CD4-positive, alpha-beta T cell (primary cell): ENCODE data around the gene IGFBP2. TPM values are rescaled to one million over a fixed set of nuclear protein-coding genes. Genes with fewer than 3 reads are reported as not detected.

Source experiments
- ATAC-seq: fragments of 200-7000 bp; cut with Tn5 transposase; one replicate; pipeline ENCODE4 v1.10.0; 2022; ENCODE audit warnings: mild to moderate bottlenecking; ENCODE audit not compliant: poor library complexity
- CTCF ChIA-PET: fragments of 350-600 bp; sonication (Branson Sonifier 250); formaldehyde crosslinking; loops from one replicate; lab custom pipeline; 2021; ENCODE audit warnings: antibody characterized with exemption, inconsistent platforms; lab: Charles Lee
- POLR2A ChIA-PET: fragments of 350-600 bp; sonication (Branson Sonifier 250); formaldehyde crosslinking; loops from one replicate; lab custom pipeline; 2021; ENCODE audit warnings: antibody characterized with exemption, inconsistent platforms; lab: Charles Lee
- DNase-seq, 14 experiments: peaks; one replicate each; pipeline ENCODE4 v3.0.0-alpha.2; 2013 to 2020; ENCODE audit warnings: mixed read lengths in 2 of 14
- H3K27ac ChIP-seq, 2 donors: one replicate each; pipeline versions ENCODE4 v1.5.1 to v1.7.0; 2013; ENCODE audit warnings: low read length in 2 of 2, low read depth in 1 of 2, mild to moderate bottlenecking in 1 of 2
- H3K27me3 ChIP-seq, 2 experiments: 1 replicate in 1 of 2; 2 replicates in 1 of 2; pipeline versions ENCODE4 v1.6.1 to v1.7.0; 2013; ENCODE audit warnings: low read length in 2 of 2, control low read depth in 1 of 2, mild to moderate bottlenecking in 1 of 2, moderate library complexity in 1 of 2; ENCODE audit not compliant: insufficient read depth in 2 of 2, control insufficient read depth in 1 of 2
- H3K36me3 ChIP-seq: one replicate; pipeline ENCODE4 v1.6.1; 2013; ENCODE audit warnings: low read length, control low read depth; ENCODE audit not compliant: insufficient read depth
- H3K4me1 ChIP-seq: one replicate; pipeline ENCODE4 v1.6.1; 2013; ENCODE audit warnings: low read length, control low read depth; ENCODE audit not compliant: insufficient read depth
- H3K4me3 ChIP-seq: one replicate; pipeline ENCODE4 v1.5.1; 2013; ENCODE audit warnings: mild to moderate bottlenecking, low read length, moderate library complexity
- H3K9me3 ChIP-seq, 2 experiments: 1 replicate in 1 of 2; 2 replicates in 1 of 2; pipeline versions ENCODE4 v1.6.1 to v1.7.0; 2013; ENCODE audit warnings: low read length in 2 of 2, mild to moderate bottlenecking in 2 of 2, control low read depth in 1 of 2, moderate library complexity in 1 of 2; ENCODE audit not compliant: control insufficient read depth in 1 of 2, insufficient read depth in 1 of 2
- H3K27ac Mint-ChIP-seq: one replicate; pipeline ENCODE4 v1.8.0; 2020; ENCODE audit warnings: mixed read lengths
- H3K27me3 Mint-ChIP-seq: one replicate; pipeline ENCODE4 v1.8.0; 2021; ENCODE audit warnings: mixed read lengths
- H3K36me3 Mint-ChIP-seq: one replicate; pipeline ENCODE4 v1.8.0; 2021; ENCODE audit warnings: low read depth, mixed read lengths
- H3K4me1 Mint-ChIP-seq: one replicate; pipeline ENCODE4 v1.8.0; 2021; ENCODE audit warnings: low read depth, mixed read lengths
- H3K4me3 Mint-ChIP-seq: one replicate; pipeline ENCODE4 v1.8.0; 2020; ENCODE audit warnings: mild to moderate bottlenecking, mixed read lengths
- H3K9me3 Mint-ChIP-seq: one replicate; pipeline ENCODE4 v1.8.0; 2020; ENCODE audit warnings: mixed read lengths
- intact Hi-C, 2 experiments: fragments of 100-400 bp; cut with DNase I in 1 of 2; cut with micrococcal nuclease in 1 of 2; formaldehyde crosslinking; loops; one replicate each; pipeline versions ENCODE4 v1.15.1 to v1.9.0; 2023 to 2025; cut with DNase I, micrococcal nuclease
- total RNA-seq, 174 experiments: library from RNA in 2 of 174; stranded (reverse) in 2 of 174; gene quantifications; one replicate each; pipeline ENCODE4 v1.2.3 and lab custom pipeline; 2021 to 2026
- TF ChIP-seq, protein P1 (sequence below): fragments of 200-600 bp; IDR thresholded peaks from one replicate; pipeline ENCODE4 v1.8.0; 2022; ENCODE audit warnings: antibody characterized with exemption, mild to moderate bottlenecking

The IGFBP2 gene
- total RNA-seq, 2 experiments from 2014 or later = not detected

DNA sequence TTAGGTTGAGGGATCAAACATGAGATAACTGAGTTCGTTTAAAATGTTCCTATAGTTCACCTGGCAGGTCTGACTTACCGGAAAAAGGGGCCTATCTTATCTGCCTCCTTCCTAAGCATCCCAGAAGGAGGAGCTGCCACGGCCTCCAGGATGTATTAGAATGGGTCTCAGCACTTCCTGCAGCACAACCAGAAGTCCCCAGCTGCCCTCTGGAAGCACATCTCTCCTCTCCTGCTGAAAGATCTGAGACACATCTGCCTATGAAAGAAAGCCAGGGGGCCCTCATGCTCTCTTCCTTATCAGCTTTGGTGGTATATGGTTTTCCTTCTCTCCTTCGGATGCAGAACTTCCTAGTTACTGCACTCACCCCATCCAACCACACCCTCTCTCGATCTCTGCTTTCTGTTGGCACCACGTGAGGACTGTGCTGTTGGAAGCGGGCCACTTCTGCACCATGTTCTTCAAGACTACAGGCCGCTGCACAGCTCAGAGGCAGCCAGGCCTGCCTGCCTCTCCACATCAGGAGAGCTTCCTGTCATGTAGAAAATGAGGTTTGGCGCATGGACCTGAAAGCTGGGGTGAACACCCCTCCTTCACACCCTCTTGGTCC, 55.6 kb downstream of the IGFBP2 start:
- no peaks in the 10 kb centered on the region for H3K36me3 ChIP-seq
- no peak overlapping the region for H3K4me3 ChIP-seq
- ChIA-PET POLR2A (no interaction called here), CTCF (no interaction called here)
- peaks cover 27% of the 10 kb centered on the region for H3K4me1 ChIP-seq
- Mint-ChIP-seq H3K36me3 (no peaks in the 10 kb centered on the region), H3K4me3 (no peak overlapping the region), H3K27me3 (peaks cover 84% of the 10 kb centered on the region), H3K27ac (no peak overlapping the region), H3K4me1 (peaks cover 26% of the 10 kb centered on the region), H3K9me3 (no peaks in the 10 kb centered on the region)
- H3K27ac ChIP-seq = no peak overlapping the region
- no peaks in the 10 kb centered on the region for H3K9me3 ChIP-seq
- intact Hi-C loops = no loop called here
- ATAC-seq (no peak), DNase-seq (no peak)
- peaks cover 36 to 57% of the 10 kb centered on the region in 2 experiments for H3K27me3 ChIP-seq
- TF ChIP-seq, protein P1, sequence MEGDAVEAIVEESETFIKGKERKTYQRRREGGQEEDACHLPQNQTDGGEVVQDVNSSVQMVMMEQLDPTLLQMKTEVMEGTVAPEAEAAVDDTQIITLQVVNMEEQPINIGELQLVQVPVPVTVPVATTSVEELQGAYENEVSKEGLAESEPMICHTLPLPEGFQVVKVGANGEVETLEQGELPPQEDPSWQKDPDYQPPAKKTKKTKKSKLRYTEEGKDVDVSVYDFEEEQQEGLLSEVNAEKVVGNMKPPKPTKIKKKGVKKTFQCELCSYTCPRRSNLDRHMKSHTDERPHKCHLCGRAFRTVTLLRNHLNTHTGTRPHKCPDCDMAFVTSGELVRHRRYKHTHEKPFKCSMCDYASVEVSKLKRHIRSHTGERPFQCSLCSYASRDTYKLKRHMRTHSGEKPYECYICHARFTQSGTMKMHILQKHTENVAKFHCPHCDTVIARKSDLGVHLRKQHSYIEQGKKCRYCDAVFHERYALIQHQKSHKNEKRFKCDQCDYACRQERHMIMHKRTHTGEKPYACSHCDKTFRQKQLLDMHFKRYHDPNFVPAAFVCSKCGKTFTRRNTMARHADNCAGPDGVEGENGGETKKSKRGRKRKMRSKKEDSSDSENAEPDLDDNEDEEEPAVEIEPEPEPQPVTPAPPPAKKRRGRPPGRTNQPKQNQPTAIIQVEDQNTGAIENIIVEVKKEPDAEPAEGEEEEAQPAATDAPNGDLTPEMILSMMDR = no peak

DNA sequence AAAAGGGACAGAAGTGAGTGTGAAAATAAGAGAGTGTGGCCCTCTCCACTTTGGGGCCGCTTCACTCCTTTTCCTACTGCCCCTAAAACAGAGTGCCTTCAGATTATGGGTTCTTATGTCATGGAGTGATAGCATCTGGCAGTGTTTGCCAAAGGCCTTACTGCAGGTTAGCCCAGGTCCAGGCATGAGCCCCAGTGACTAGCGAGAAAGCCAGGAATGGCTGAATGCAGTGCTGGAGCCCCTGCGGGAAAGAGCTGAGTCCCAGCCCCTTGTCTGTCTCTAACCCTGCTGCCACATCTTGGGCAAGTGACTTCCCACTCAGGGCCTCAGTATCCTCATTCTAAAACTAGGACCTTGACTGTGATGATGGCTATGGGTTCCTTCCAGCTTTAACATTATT, 56.2 kb downstream of the IGFBP2 start:
- ChIA-PET CTCF (no interaction called here), POLR2A (no interaction called here)
- H3K27ac ChIP-seq = no peak overlapping the region
- H3K4me1 ChIP-seq = peaks cover 33% of the 10 kb centered on the region
- peaks cover 0 to 4% of the 10 kb centered on the region in 2 experiments for H3K9me3 ChIP-seq
- Mint-ChIP-seq H3K9me3 (no peaks in the 10 kb centered on the region), H3K4me1 (peaks cover 30% of the 10 kb centered on the region), H3K27me3 (peaks cover 84% of the 10 kb centered on the region), H3K4me3 (no peak overlapping the region), H3K27ac (no peak overlapping the region), H3K36me3 (no peaks in the 10 kb centered on the region)
- no peak overlapping the region for H3K4me3 ChIP-seq
- TF ChIP-seq, protein P1 = no peak
- ATAC-seq (no peak), DNase-seq (no peak)
- H3K27me3 ChIP-seq = peaks cover 40 to 63% of the 10 kb centered on the region in 2 experiments
- no peaks in the 10 kb centered on the region for H3K36me3 ChIP-seq
- intact Hi-C loops = no loop called here

DNA sequence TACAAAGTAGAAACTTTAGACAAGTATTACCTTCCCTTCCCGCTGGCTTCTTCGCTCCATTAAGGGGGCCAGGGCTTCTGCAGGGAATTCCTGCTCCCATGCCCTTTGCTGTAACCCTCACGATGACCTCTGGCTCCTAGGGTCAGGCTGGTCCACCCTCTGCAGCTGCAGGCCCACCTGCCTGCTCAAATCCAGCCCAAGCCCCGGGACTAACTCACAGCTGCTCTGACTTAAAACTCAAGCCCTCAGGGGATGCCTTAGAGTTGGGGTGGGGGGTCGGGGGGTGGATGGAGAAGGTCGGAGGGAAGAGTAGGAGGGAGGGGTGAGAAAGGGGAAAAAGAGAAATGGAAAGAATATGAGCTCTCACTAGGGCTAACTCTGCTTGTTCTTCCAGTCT, 57.2 kb downstream of the IGFBP2 start:
- Histone ChIP-seq H3K27me3 (peaks cover 51 to 72% of the 10 kb centered on the region in 2 experiments), H3K4me3 (no peak overlapping the region), H3K4me1 (peaks cover 38% of the 10 kb centered on the region), H3K27ac (no peak overlapping the region), H3K9me3 (peaks cover 0 to 12% of the 10 kb centered on the region in 2 experiments), H3K36me3 (no peaks in the 10 kb centered on the region)
- ChIA-PET POLR2A (no interaction called here), CTCF (no interaction called here)
- ATAC-seq = no peak
- Mint-ChIP-seq H3K9me3 (no peaks in the 10 kb centered on the region), H3K27ac (no peak overlapping the region), H3K27me3 (peaks cover 83% of the 10 kb centered on the region), H3K4me1 (peaks cover 35% of the 10 kb centered on the region), H3K36me3 (no peaks in the 10 kb centered on the region), H3K4me3 (no peak overlapping the region)
- TF ChIP-seq, protein P1 = no peak
- intact Hi-C loops = no loop called here
- no peak for DNase-seq
